NCI-H226 (cell line): ENCODE data around the gene MMP11.

Source experiments
- DNase-seq: peaks from one replicate; pipeline ENCODE4 v3.0.0-alpha.2; 2015

MMP11 gene

GRCh38 chr22:23781511-23782183, 9.0 kb downstream of the MMP11 start:
- peak; percentile 50 for DNase-seq

GRCh38 chr22:23782252-23782651, 9.6 kb downstream of the MMP11 start:
- DNase-seq: no peak

DNA sequence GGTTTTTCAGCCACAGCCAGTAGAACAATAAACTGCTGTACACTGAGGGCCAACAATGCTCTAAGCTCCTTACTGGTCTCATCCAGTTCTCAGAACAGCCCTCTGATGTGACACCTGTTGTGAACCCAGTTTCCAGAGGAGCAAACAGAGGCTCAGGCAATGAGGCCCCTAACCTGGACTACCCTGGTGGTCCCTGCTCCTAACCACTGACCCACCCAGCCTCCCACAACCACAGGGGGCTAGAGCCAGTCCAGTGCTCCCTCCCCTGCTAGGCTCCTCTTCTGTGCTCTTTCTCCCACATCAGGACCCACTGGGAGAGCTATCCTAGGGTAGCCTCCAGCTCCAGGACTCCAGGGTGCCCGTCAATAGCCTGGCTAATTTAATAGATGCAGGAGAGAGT, 10.1 kb downstream of the MMP11 start:
- no peak for DNase-seq

DNA sequence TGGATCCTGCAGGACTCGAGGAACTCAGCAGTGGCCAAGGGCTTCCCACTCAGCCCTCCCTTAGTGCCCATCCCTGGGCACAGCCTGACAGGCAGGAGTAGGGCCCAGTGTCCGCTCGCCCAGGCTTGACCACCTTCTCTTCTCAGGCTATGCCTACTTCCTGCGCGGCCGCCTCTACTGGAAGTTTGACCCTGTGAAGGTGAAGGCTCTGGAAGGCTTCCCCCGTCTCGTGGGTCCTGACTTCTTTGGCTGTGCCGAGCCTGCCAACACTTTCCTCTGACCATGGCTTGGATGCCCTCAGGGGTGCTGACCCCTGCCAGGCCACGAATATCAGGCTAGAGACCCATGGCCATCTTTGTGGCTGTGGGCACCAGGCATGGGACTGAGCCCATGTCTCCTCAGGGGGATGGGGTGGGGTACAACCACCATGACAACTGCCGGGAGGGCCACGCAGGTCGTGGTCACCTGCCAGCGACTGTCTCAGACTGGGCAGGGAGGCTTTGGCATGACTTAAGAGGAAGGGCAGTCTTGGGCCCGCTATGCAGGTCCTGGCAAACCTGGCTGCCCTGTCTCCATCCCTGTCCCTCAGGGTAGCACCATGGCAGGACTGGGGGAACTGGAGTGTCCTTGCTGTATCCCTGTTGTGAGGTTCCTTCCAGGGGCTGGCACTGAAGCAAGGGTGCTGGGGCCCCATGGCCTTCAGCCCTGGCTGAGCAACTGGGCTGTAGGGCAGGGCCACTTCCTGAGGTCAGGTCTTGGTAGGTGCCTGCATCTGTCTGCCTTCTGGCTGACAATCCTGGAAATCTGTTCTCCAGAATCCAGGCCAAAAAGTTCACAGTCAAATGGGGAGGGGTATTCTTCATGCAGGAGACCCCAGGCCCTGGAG, 10.9 kb downstream of the MMP11 start:
- no peak for DNase-seq

DNA sequence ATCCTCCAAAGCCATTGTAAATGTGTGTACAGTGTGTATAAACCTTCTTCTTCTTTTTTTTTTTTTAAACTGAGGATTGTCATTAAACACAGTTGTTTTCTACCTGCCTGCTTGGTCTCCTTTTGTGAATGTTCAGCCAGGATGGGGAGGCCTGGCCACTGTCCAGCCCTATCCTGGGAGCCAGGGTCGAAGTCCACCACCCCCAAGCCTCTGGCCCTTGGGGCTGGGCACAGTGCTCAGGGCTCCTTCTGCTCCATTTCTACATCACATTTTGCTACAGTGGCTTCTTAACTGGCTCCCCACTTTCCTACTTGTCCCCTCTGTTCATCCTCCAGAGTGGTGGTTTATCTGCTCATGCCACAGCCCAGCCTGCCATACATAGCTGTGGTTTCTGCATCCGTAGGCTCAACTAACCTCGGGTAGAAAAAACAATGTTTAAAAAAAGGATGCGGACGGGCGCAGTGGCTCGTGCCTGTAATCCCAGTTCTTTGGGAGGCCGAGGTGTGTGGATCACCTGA, 11.6 kb downstream of the MMP11 start:
- DNase-seq: no peak

- no peak for DNase-seq
Measured at GRCh38 chr22:23786261-23786710, 13.6 kb downstream of the MMP11 start.

DNA sequence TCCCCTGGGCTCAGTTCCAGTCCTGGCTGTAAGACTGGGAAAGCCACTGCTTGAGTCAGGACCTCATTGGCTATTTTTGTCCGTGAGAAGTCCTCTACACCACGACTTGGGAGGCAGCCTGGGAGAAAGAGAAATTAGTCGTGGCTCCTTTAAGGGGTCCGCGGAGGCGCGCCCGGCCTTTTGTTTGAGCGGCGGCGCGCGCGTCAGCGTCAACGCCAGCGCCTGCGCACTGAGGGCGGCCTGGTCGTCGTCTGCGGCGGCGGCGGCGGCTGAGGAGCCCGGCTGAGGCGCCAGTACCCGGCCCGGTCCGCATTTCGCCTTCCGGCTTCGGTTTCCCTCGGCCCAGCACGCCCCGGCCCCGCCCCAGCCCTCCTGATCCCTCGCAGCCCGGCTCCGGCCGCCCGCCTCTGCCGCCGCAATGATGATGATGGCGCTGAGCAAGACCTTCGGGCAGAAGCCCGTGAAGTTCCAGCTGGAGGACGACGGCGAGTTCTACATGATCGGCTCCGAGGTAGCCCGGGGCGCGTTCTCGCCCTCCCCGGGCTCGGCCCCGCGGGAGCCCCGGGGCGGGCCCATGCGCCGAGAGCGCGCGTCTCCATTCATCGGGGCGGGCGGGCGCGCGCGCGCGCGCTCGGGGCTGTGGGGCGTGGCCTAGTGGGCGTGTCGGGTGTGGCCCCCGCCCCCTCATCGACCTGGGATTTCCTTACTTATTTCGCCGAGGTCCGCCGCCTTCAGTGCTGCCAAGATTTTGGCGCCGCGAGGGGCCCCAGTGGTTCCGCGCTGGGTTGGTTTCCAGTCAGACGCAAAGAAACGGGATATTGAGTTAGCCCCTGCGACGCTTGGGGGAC, 14.3 kb downstream of the MMP11 start, which contains the start of gene SMARCB1:
Gene SMARCB1 (plus strand): TSS at position 215 of the 848 bp plus-strand sequence. CDS start 204 bp downstream, at position 419.
- DNase-seq: peak; percentile 60

DNA sequence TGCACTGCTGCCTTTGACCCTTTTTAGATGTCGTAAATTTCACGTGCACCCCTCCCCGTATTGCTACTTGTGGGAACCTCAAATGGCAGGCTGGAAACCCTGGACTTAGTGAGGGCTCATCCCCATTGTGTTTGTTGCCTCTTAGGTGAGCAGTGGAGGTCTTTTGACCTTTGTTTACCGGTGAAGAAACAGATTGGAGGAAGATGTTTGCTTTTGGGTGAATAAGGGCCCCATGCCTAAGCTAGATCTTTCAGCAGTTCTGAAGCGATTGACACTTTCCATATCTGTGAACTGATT, 14.9 kb downstream of the MMP11 start:
- no peak for DNase-seq

- no peak for DNase-seq
Measured at GRCh38 chr22:23787910-23788309, 15.3 kb downstream of the MMP11 start.

GRCh38 chr22:23789121-23789520, 16.5 kb downstream of the MMP11 start:
- DNase-seq: no peak

- DNase-seq: no peak
Measured at GRCh38 chr22:23789638-23790037, 17.0 kb downstream of the MMP11 start.

GRCh38 chr22:23790819-23791737, 18.4 kb downstream of the MMP11 start:
- no peak for DNase-seq

GRCh38 chr22:23791738-23792645, 19.3 kb downstream of the MMP11 start:
- DNase-seq: no peak

- no peak for DNase-seq
Measured at GRCh38 chr22:23793326-23793725, 20.7 kb downstream of the MMP11 start.

DNA sequence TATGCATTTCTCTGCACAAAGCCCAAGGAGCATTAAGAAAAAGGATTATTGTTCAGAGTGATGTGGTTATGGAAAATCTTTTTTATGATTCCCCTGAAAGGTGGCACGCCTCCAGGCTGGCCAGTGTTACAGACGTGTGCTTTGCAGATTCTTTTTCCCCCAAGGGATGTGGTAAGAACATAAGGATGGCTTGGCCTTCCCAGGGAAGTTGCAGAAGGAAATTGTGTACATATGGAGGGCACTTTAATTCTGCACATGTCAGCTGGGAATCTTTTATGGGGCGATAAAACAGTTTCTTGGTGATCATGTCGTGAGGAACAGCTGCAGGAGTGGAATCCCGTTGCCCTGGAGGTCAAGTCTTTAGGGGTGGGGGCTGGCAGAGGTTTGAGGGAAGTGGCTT, 23.8 kb downstream of the MMP11 start:
- no peak for DNase-seq

GRCh38 chr22:23800297-23801237, 27.9 kb downstream of the MMP11 start:
- DNase-seq: no peak

DNA sequence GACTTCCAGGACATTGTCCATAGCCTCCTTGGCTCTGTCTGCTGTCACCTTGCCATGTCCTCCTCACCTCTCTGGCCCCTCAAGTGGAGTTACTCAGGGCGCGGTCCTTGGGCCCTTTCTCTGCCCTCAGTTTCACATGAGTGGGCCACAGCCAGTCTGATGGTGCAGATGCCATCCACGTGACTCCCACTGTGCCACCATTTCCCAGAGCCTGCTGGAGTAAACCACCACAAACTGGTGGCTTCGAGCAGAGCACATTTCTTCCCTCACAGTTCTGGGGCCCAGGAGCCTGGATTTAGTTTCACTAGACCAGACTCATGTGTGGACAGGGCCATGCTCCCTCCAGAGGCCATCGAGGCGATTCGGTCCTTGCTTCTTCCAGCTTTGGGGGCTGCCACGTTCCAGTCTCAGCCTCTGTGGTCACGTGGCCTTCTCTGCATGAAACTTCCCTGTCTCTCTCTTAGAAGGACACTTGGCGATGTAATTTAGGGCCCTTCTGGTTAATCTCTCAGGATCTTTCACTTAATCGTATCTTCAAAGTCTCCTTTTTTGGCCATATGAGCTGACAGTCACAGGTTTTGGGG, 28.7 kb downstream of the MMP11 start:
- DNase-seq: no peak

GRCh38 chr22:23801886-23802377, 29.3 kb downstream of the MMP11 start:
- no peak for DNase-seq
